ENCODE measurements around the gene ATP1B3.
"Not testable (repeated sequence)": the region's sequence is repeated elsewhere in the genome, so short reads cannot be mapped to it uniquely, and the experiment has no call there.

Gene ATP1B3

DNA sequence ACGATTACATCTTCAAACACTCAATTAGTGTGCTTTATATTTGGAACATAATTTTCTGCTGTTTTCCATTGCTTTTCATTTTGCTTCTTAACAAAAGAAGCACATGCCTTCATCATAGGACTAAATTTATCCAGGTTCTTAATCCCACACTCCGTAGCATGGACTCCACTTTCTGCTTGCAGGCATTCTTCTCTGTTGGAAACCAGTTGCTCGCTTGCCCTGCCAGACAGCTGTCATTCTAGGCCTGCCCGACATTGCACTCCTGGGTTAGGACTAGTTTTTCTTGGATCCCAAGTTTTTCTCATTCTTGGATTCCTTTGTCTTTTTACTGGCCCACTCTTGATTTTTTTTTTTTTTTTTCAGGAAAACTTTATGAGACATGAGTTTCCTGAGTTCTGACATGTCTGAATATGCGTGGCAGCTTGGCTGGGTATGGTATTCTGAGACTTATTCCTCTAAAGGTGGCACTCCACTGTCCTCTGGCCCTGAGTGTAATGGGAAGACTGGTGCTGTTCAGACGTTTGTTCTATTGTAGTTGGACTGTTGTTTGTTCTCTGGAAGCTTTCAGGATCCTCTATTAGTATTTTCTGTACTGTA lies 6.3 kb upstream of the ATP1B3 start:
- Histone ChIP-seq H3K9me3 (ENCODE audit: control insufficient read depth, insufficient read depth, low read length) (no peaks in the 10 kb centered on the region), H3K36me3 (ENCODE audit: insufficient read depth, low read length) (no peaks in the 10 kb centered on the region), H3K4me1 (ENCODE audit: insufficient read depth, low read length) (no peaks in the 10 kb centered on the region), H3K9ac (ENCODE audit: low read depth, low read length) (no peak overlapping the region)

DNA sequence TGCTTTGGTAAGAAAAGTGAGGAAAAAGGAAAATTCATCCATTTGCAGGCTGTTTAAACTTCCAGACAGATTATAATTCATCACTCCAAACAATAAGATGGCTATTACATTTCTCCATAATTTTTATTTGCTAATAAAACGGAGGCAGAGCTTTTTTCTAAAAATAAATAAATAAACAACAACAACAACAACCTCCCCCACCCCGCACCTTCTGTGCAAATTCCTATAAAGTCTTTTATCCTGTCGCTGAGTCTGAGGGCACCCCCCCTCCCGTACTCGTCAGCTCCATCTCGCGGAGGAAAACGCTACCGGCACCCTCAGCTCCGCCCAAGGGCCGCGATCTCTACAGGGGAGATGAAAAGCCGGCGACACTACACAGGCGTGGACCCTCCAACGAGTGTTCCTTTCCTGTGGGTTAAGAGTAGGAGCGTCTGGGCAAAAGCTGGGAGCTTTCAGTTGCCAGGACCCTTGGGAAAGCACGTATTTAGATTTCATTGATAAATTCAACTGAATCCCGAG lies 1.0 kb upstream of the ATP1B3 start:
- no peaks in the 10 kb centered on the region for H3K36me3 ChIP-seq (ENCODE audit: insufficient read depth, low read length)
- no peaks in the 10 kb centered on the region for H3K9me3 ChIP-seq (ENCODE audit: control insufficient read depth, insufficient read depth, low read length)
- peak overlapping the region; percentile 100 for H3K9ac ChIP-seq (ENCODE audit: low read depth, low read length)
- H3K4me1 ChIP-seq (ENCODE audit: insufficient read depth, low read length) = no peaks in the 10 kb centered on the region

DNA sequence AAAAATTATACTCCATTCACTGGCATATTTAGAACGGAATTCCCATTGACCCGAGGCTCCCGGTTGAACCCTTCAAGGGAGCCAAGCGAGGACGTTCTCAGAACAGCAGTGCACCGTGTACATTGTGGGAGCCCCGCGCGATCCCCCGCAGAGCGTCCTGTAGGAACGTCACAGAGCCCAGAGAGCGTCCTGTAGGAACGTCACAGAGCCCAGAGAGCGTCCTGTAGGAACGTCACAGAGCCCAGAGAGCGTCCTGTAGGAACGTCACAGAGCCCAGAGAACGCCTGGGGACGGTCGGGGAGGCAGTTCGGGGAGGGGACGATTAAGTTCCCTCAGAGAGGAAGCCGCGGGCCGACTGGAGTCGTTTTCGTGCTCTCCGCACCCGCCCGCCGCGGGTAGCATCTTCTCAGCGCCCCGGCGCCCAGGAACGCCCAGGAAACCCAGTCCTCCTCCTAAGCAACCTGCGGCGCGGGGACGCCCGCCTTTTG lies 506 bp upstream of the ATP1B3 start:
- Histone ChIP-seq H3K4me1 (ENCODE audit: insufficient read depth, low read length) (no peaks in the 10 kb centered on the region), H3K9ac (ENCODE audit: low read depth, low read length) (peak overlapping the region; percentile 100), H3K36me3 (ENCODE audit: insufficient read depth, low read length) (no peaks in the 10 kb centered on the region), H3K9me3 (ENCODE audit: control insufficient read depth, insufficient read depth, low read length) (no peaks in the 10 kb centered on the region)

DNA sequence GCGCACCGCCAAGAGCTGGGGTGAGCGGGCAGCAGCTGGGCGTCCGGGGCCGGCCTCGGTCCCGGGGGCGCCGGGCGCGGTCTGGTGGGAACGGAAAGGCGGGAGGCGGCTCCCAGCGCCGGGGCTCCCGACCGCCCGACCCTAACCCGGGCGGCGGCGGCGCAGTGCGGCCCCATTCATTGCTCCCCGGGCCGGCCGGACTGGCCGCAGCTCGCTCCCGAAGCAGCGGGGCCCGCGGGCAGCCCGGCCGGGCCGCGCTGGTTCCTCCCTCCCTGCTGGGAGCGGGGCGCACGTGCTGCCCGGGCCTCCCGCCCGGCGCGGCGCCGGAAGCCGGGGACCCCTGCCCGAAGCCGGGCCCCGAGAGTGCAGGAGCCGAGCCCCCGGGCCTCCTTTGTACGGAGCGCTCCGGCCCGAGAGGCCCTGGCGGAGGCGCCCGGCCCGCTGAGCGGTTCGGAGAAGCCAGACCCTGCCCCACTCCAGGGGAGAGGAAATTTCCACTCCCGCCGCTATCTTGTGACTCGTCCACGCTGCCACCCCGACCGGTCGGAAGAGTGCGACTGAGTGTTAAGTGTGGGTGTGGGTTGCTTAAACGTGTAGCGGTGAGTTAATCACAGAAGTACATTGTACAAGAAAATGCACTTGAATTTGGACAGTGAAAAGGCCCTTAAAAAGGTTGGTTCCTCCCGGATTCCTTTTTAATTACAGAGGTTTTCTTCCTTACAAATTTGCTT lies 613 bp downstream of the ATP1B3 start:
- Histone ChIP-seq H3K9me3 (ENCODE audit: control insufficient read depth, insufficient read depth, low read length) (no peaks in the 10 kb centered on the region), H3K4me1 (ENCODE audit: insufficient read depth, low read length) (peaks cover 5% of the 10 kb centered on the region; the same call in 1 of the 2 replicates), H3K36me3 (ENCODE audit: insufficient read depth, low read length) (no peaks in the 10 kb centered on the region; the same call in none of the 2 replicates), H3K9ac (ENCODE audit: low read depth, low read length) (peak overlapping the region; percentile 100)

DNA sequence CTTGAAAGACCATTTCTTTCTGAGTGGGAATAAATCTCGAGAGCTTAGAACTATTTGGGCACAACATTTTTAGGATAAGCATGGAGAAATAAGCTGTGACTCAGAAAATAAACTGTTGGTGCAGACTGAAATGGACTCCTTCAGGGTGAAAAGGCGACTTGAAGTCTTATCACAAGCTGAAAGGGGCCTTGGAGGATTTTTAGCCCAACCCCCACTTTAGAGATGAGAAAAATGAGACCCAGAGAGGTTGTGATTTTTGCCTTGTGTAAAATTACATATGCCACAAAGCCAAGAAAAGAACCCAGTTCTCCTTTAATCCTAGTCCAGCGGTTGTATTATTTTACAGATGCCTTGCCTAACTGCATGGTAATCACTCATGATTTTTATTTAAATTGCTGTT lies 1.5 kb downstream of the ATP1B3 start:
- H3K36me3 ChIP-seq (ENCODE audit: insufficient read depth, low read length) = no peaks in the 10 kb centered on the region; the same call in none of the 2 replicates
- peaks cover 5% of the 10 kb centered on the region; the same call in 1 of the 2 replicates for H3K4me1 ChIP-seq (ENCODE audit: insufficient read depth, low read length)
- no peaks in the 10 kb centered on the region for H3K9me3 ChIP-seq (ENCODE audit: control insufficient read depth, insufficient read depth, low read length)
- peak overlapping the region; percentile 100 for H3K9ac ChIP-seq (ENCODE audit: low read depth, low read length)

DNA sequence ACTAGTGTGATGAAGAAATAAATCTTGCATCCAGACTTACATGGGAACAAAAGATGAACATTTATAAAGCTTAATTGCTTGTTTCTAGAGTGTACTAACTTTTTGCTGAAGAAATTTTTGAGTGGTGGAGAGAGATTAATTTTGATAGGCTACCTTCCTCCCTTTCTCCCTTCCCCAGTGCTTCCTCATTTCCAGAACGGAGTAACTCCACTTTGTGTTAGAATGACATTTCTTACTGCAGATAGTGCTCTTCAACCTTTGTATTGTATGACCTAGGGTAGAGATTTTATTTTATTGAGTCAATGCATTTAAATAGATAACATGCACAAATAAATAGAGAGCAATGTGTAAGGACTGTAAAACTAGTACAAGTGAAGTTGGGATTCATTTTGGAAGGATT lies 1.9 kb downstream of the ATP1B3 start:
- H3K36me3 ChIP-seq (ENCODE audit: insufficient read depth, low read length) = no peaks in the 10 kb centered on the region; the same call in none of the 2 replicates
- peak overlapping the region; percentile 100 for H3K9ac ChIP-seq (ENCODE audit: low read depth, low read length)
- no peaks in the 10 kb centered on the region for H3K9me3 ChIP-seq (ENCODE audit: control insufficient read depth, insufficient read depth, low read length)
- peaks cover 5% of the 10 kb centered on the region; the same call in 1 of the 2 replicates for H3K4me1 ChIP-seq (ENCODE audit: insufficient read depth, low read length)

DNA sequence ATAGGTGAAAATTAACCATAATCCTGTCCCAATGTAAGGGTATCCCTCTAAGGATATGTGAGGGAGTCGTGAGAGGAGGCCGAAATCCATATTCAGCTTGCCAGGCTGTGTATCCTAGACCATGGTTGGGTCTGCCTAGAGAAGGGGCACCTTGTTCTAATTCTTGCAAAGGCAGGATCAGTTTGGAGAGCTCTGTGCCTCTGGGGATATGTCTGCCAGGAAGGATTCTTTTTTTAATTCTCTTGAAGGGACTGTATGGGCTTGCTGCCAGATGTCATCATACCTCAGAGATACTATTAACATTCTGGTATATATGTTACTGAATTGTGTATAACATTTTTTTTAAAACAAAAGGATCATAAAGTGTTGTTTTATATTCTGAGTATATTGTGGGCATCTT lies 2.4 kb downstream of the ATP1B3 start:
- Histone ChIP-seq H3K9me3 (ENCODE audit: control insufficient read depth, insufficient read depth, low read length) (no peaks in the 10 kb centered on the region), H3K36me3 (ENCODE audit: insufficient read depth, low read length) (no peaks in the 10 kb centered on the region; the same call in none of the 2 replicates), H3K9ac (ENCODE audit: low read depth, low read length) (peak overlapping the region; percentile 100; the same call in 1 of the 2 replicates), H3K4me1 (ENCODE audit: insufficient read depth, low read length) (peaks cover 5% of the 10 kb centered on the region; the same call in 1 of the 2 replicates)

DNA sequence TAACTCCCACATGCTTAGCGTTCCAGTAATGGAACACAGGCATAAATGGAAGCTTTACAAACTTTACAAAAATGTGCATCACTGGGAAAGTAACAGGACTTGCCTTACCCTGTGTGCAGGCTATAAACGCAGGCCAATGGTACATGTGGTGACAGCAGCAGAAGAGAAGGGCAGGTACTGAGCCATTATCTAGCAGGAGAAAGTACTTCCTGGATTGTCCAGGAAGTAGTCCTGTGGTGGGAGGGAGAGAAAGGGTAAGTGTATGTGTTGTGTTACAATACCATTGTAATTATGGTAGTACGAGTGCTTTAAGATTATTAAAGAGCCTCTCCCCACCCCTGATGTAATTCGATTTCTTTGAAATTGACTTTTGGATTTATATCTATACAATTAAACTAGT lies 5.3 kb downstream of the ATP1B3 start:
- no peak overlapping the region for H3K9ac ChIP-seq (ENCODE audit: low read depth, low read length)
- H3K4me1 ChIP-seq (ENCODE audit: insufficient read depth, low read length) = peaks cover 5% of the 10 kb centered on the region; the same call in 1 of the 2 replicates
- H3K36me3 ChIP-seq (ENCODE audit: insufficient read depth, low read length) = peaks cover 5% of the 10 kb centered on the region
- H3K9me3 ChIP-seq (ENCODE audit: control insufficient read depth, insufficient read depth, low read length) = no peaks in the 10 kb centered on the region

DNA sequence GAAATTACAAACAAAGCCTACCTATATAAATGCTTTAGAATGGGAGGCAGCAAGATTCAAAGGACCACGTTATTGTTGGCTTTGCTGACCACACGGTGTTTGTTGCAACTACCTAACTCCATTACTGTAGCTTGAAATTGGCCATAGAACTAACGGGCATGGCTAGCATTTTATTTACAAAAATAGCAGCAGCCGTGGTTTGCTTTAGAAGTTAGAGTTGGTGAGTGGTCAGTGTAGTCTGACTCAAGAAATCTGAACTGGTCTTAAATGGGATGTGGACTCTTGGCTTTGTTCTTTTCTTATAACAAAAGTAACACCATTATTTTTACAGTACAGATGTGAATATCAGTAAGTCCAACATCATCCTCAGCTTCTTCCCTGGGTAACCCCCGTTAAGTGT lies 10.6 kb downstream of the ATP1B3 start:
- H3K9ac ChIP-seq (ENCODE audit: low read depth, low read length) = no peak overlapping the region
- H3K4me1 ChIP-seq (ENCODE audit: insufficient read depth, low read length) = no peaks in the 10 kb centered on the region
- H3K36me3 ChIP-seq (ENCODE audit: insufficient read depth, low read length) = peaks cover 5% of the 10 kb centered on the region
- H3K9me3 ChIP-seq (ENCODE audit: control insufficient read depth, insufficient read depth, low read length) = peaks cover 6% of the 10 kb centered on the region; the same call in 1 of the 2 replicates

DNA sequence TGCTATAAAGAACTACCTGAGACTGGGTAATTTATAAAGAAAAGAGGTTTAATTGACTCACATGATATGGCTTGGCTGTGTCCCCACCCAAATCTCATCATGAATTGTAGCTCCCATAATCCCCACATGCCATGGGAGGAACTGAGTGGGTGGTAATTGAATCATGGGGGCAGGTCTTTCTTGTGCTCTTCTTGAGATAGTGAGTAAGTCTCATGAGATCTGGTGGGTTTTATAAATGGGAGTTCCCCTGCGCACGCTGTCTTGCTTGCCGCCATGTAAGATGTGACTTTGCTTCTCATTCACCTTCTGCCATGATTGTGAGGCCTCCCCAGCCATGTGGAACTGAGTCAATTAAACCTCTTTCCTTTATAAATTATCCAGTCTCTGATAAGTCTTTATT lies 12.1 kb downstream of the ATP1B3 start:
- H3K9ac ChIP-seq (ENCODE audit: low read depth, low read length); H3K36me3 ChIP-seq (ENCODE audit: insufficient read depth, low read length); H3K9me3 ChIP-seq (ENCODE audit: control insufficient read depth, insufficient read depth, low read length); H3K4me1 ChIP-seq (ENCODE audit: insufficient read depth, low read length): not testable (repeated sequence)

DNA sequence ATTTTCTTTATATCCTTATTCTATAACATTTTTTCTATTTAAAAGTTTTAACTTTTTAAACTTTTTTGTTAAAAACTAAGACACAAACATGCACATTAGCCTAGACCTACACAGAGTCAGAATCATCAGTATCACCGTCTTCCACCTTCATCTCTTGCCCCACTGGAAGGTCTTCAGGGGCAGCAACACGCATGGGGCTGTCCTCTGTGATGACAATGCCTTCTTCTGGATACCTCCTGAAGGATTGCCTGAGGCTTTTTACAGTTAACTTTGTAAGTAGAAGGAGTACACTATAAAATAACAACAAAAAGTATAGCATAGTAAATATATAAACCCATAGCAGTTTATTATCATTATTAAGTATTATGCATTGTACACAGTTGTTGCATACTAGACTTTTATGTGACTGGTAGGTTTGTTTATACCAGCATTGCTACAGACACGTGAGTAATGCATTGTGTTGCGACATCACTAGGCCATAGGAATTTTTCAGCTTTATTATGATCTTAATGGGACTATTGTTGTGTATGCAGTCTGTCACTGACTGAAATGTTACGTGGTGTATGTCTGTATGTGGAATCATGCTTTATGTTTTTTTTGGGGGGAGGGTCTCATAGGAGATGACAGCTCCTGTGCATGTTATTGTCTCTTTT lies 18.2 kb downstream of the ATP1B3 start:
- Histone ChIP-seq H3K9me3 (ENCODE audit: control insufficient read depth, insufficient read depth, low read length) (peaks cover 7% of the 10 kb centered on the region; the same call in 1 of the 2 replicates), H3K36me3 (ENCODE audit: insufficient read depth, low read length) (no peaks in the 10 kb centered on the region), H3K9ac (ENCODE audit: low read depth, low read length) (no peak overlapping the region), H3K4me1 (ENCODE audit: insufficient read depth, low read length) (no peaks in the 10 kb centered on the region)

DNA sequence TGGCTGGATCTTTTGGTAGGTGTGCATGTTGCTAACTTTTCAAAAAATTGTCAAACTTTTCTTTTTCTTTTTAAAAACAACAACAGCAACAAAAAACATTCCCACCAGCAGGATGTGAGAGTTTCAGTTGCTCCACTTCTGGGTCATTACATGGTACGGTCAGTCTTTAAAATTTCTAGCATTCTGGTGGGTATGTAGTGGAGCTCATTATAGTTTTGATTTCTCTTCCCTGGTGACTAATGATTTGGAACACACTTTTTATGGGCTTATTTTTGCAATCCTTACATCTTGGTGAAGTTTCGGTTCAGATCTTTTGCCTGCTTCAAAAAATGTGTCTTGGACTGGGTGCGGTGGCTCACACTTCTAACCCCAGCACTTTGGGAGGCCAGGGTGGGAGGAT lies 19.3 kb downstream of the ATP1B3 start:
- H3K36me3 ChIP-seq (ENCODE audit: insufficient read depth, low read length) = no peaks in the 10 kb centered on the region
- no peaks in the 10 kb centered on the region for H3K4me1 ChIP-seq (ENCODE audit: insufficient read depth, low read length)
- no peak overlapping the region for H3K9ac ChIP-seq (ENCODE audit: low read depth, low read length)
- peaks cover 15% of the 10 kb centered on the region; the same call in 1 of the 2 replicates for H3K9me3 ChIP-seq (ENCODE audit: control insufficient read depth, insufficient read depth, low read length)

DNA sequence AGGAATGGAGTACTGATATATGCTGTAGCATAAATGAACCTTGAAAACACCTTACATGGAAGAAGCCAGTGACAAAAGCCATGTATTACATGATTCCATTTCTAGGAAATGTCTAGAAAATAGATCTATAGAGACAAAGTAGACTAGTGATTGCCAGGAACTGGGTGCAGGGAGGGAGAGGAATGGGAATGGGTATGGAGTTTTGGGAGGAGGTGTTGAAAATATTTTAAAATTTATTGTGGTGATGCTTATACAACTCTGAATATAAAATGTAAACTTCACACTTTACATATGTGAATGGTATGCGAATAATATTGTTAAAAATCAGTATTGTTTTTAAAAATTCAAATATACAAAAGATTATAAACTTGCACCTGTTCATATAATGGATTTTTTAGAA lies 22.5 kb downstream of the ATP1B3 start:
- peaks cover 15% of the 10 kb centered on the region; the same call in 1 of the 2 replicates for H3K9me3 ChIP-seq (ENCODE audit: control insufficient read depth, insufficient read depth, low read length)
- H3K9ac ChIP-seq (ENCODE audit: low read depth, low read length) = no peak overlapping the region
- H3K4me1 ChIP-seq (ENCODE audit: insufficient read depth, low read length) = no peaks in the 10 kb centered on the region
- H3K36me3 ChIP-seq (ENCODE audit: insufficient read depth, low read length) = no peaks in the 10 kb centered on the region

DNA sequence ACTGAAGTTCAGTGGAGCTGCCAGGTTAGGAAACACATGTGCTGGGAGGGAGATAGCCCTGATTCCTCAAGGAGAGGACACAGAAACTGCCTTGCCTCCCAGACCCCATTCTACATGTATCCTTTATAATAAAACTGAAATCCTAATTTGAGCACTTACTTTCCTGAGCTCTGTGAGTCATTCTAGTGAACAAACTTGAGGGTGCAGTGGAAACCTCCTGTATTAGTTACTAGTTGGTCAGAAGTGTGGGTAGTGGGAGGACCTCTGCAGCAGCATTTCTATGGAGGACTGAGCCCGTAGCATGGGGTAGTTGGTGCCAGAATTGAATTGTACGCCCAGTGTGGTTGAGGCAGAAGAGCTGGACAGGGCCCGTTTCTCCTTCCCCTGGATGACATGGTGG lies 23.9 kb downstream of the ATP1B3 start:
- H3K9ac ChIP-seq (ENCODE audit: low read depth, low read length) = no peak overlapping the region
- peaks cover 15% of the 10 kb centered on the region; the same call in 1 of the 2 replicates for H3K9me3 ChIP-seq (ENCODE audit: control insufficient read depth, insufficient read depth, low read length)
- H3K4me1 ChIP-seq (ENCODE audit: insufficient read depth, low read length) = no peaks in the 10 kb centered on the region
- no peaks in the 10 kb centered on the region; the same call in 1 of the 2 replicates for H3K36me3 ChIP-seq (ENCODE audit: insufficient read depth, low read length)
